Neural progenitor cell (in vitro differentiated cells): ENCODE measurements around the gene FITM1.

ENCODE experiments used
- EZH2 ChIP-seq: fragments of 200-600 bp; sonication (generic); IDR thresholded peaks from 2 replicates; pipeline ENCODE4 v1.6.1; 2017; ENCODE audit warnings: antibody characterized with exemption, mild to moderate bottlenecking, moderate library complexity
- TF ChIP-seq, protein P1 (sequence below): fragments of 200-600 bp; sonication (generic); IDR thresholded peaks from 2 replicates; pipeline ENCODE4 v1.5.1; 2017; ENCODE audit warnings: antibody characterized with exemption, mild to moderate bottlenecking

DNA sequence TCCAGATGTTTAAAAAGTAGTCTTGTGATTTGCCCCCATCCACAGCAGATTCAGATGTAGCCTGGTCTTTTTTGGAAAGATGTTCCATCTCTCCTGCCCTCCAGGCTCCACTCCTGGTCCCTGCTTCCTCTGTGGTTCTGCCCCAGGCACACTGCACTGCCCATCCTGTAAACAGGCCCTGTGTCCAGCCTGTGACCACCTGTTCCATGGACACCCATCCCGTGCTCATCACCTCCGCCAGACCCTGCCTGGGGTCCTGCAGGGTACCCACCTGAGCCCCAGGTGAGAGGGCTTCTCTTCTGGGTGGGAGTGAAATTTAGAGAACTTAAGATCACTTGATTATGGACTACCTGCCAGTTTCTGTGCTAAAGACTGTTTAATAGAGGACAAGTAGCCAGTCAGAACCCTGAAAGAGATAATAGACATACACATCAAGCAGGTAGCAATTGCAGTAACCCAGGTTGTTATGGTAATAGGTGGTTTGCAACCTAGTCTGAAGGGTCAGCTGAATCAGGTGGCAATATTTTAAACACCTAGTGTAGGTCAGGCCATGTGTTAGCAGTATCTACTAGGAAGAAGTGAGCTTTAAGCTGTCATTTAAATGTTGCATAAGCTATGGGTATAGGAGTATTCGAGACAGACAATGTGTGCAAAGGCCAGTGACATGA, 19.0 kb downstream of the FITM1 start:
- TF ChIP-seq, protein P1, sequence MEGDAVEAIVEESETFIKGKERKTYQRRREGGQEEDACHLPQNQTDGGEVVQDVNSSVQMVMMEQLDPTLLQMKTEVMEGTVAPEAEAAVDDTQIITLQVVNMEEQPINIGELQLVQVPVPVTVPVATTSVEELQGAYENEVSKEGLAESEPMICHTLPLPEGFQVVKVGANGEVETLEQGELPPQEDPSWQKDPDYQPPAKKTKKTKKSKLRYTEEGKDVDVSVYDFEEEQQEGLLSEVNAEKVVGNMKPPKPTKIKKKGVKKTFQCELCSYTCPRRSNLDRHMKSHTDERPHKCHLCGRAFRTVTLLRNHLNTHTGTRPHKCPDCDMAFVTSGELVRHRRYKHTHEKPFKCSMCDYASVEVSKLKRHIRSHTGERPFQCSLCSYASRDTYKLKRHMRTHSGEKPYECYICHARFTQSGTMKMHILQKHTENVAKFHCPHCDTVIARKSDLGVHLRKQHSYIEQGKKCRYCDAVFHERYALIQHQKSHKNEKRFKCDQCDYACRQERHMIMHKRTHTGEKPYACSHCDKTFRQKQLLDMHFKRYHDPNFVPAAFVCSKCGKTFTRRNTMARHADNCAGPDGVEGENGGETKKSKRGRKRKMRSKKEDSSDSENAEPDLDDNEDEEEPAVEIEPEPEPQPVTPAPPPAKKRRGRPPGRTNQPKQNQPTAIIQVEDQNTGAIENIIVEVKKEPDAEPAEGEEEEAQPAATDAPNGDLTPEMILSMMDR, result no peak
- TF ChIP-seq EZH2, result no peak
